GM12878 (cell line): Measurements from ENCODE around the gene COL2A1. TPM values are rescaled to one million over a fixed set of nuclear protein-coding genes. Genes with fewer than 3 reads are reported as not detected.

Source experiments
- ATAC-seq: fragments of 200-7000 bp; cut with Tn5 transposase; 3 replicates; pipeline ENCODE4 v1.9.1; 2020; ENCODE audit warnings: mild to moderate bottlenecking, moderate library complexity
- BruUV-seq: library from RNA; stranded (reverse); fragments of 400-500 nt; replicated peaks from 2 replicates; lab custom pipeline; 2021; lab: Mats Ljungman, UMichigan
- CTCF ChIA-PET: fragments of 300-600 bp; sonication (Branson Sonifier 250); formaldehyde crosslinking; extraction: SDS; loops from one replicate; lab custom pipeline; 2021; ENCODE audit warnings: inconsistent platforms; lab: Yijun Ruan, JAX
- POLR2A ChIA-PET: fragments of 350-600 bp; formaldehyde crosslinking; extraction: SDS; loops from one replicate; lab custom pipeline; 2021; ENCODE audit warnings: inconsistent platforms; lab: Charles Lee
- RAD21 ChIA-PET: fragments of 300-600 bp; sonication (Branson Sonifier 250); formaldehyde crosslinking; loops from one replicate; lab custom pipeline; 2023; ENCODE audit warnings: antibody characterized with exemption; ENCODE audit not compliant: unreplicated experiment; lab: Charles Lee
- SMC1A ChIA-PET: fragments of 300-600 bp; sonication (Branson Sonifier 250); formaldehyde crosslinking; loops from one replicate; lab custom pipeline; 2023; ENCODE audit not compliant: unreplicated experiment, uncharacterized antibody; lab: Charles Lee
- DNase-seq: peaks from one replicate; pipeline ENCODE4 v3.0.0-alpha.2; 2011; ENCODE audit warnings: low read depth, low spot score
- FAIRE-seq: peaks from 3 replicates; lab custom pipeline; 2011; peaks lifted over from hg19 to GRCh38; lab: Jason Lieb, UNC
- H2AFZ ChIP-seq: 2 replicates; pipeline ENCODE4 v1.6.0; 2011; ENCODE audit warnings: low read depth, low read length, control low read depth; ENCODE audit not compliant: control insufficient read depth
- H3K27ac ChIP-seq: 2 replicates; pipeline ENCODE4 v1.5.1; 2011; ENCODE audit warnings: control low read depth; ENCODE audit not compliant: control insufficient read depth, insufficient read depth
- H3K27me3 ChIP-seq, 2 experiments: replicated peaks in 1 of 2; 2 replicates each; pipeline versions ENCODE4 v1.6.0 to v1.6.1; 2011; ENCODE audit warnings: low read length in 1 of 2; ENCODE audit not compliant: control insufficient read depth in 2 of 2, insufficient read depth in 2 of 2
- H3K36me3 ChIP-seq, 2 experiments: 2 replicates each; pipeline ENCODE4 v1.5.1; 2011; ENCODE audit warnings: low read length in 1 of 2; ENCODE audit not compliant: control insufficient read depth in 2 of 2, insufficient read depth in 2 of 2
- H3K4me1 ChIP-seq: 2 replicates; pipeline ENCODE4 v1.6.1; 2011; ENCODE audit warnings: mild to moderate bottlenecking, low read length, moderate library complexity, mixed read lengths; ENCODE audit not compliant: control insufficient read depth, insufficient read depth
- H3K4me2 ChIP-seq: 2 replicates; pipeline ENCODE4 v1.6.0; 2011; ENCODE audit warnings: control low read depth; ENCODE audit not compliant: control insufficient read depth, insufficient read depth
- H3K4me3 ChIP-seq: fragments of 200-600 bp; sonication (generic); 2 replicates; pipeline ENCODE4 v1.5.1; 2016
- H3K79me2 ChIP-seq: 2 replicates; pipeline ENCODE4 v1.6.0; 2011; ENCODE audit warnings: low read length; ENCODE audit not compliant: control insufficient read depth, insufficient read depth
- H3K9ac ChIP-seq: 2 replicates; pipeline ENCODE4 v1.8.0; 2011; ENCODE audit warnings: low read length, control low read depth, mixed read lengths; ENCODE audit not compliant: control insufficient read depth, insufficient read depth
- H3K9me3 ChIP-seq: replicated peaks from 3 replicates; pipeline ENCODE4 v1.5.1; 2011; ENCODE audit warnings: mild to moderate bottlenecking, low read length; ENCODE audit not compliant: control insufficient read depth, insufficient read depth
- H4K20me1 ChIP-seq: 2 replicates; pipeline ENCODE4 v1.6.0; 2011; ENCODE audit not compliant: control insufficient read depth, insufficient read depth
- CBX3 ChIP-seq: fragments of 200-600 bp; sonication (generic); IDR thresholded peaks from 2 replicates; pipeline ENCODE4 v1.6.1; 2016; ENCODE audit warnings: low read depth, borderline replicate concordance
- GABPA ChIP-seq: IDR thresholded peaks from 2 replicates; pipeline ENCODE4 v1.6.1; 2014; ENCODE audit warnings: antibody characterized with exemption, low read depth, mild to moderate bottlenecking, inconsistent platforms
- HDAC6 ChIP-seq: fragments of 200-600 bp; sonication (generic); IDR thresholded peaks from one replicate; pipeline ENCODE4 v1.8.0; 2017; ENCODE audit warnings: antibody characterized with exemption; ENCODE audit not compliant: unreplicated experiment
- IRF4 ChIP-seq: IDR thresholded peaks from 2 replicates; pipeline ENCODE4 v1.6.1; 2011; ENCODE audit warnings: low read depth, low read length
- NBN ChIP-seq: fragments of 450-650 bp; IDR thresholded peaks from 2 replicates; pipeline ENCODE4 v1.6.1; 2016
- POLR2AphosphoS2 ChIP-seq: IDR thresholded peaks from 2 replicates; pipeline ENCODE4 v1.6.1; 2011; ENCODE audit warnings: low read depth, mild to moderate bottlenecking, low read length, improper control_type of control experiment, moderate library complexity
- SP1 ChIP-seq: IDR thresholded peaks from one replicate; pipeline ENCODE4 v1.6.1; 2011; ENCODE audit warnings: low read depth, low read length
- YY1 ChIP-seq: IDR thresholded peaks from 2 replicates; pipeline ENCODE4 v1.6.1; 2011; ENCODE audit warnings: low read depth, mild to moderate bottlenecking, low read length
- ZBED1 ChIP-seq: IDR thresholded peaks from 2 replicates; pipeline ENCODE4 v1.6.1; 2016; ENCODE audit warnings: borderline replicate concordance
- ZNF24 ChIP-seq: fragments of 450-650 bp; IDR thresholded peaks from 2 replicates; pipeline ENCODE4 v1.6.1; 2017; ENCODE audit warnings: antibody characterized with exemption, mild to moderate bottlenecking
- WGBS: methylation state at CpG from one replicate; pipeline ENCODE4 v1.1.6; 2016; ENCODE audit warnings: low lambda C conversion rate; ENCODE audit not compliant: insufficient replicate concordance, insufficient coverage; ENCODE audit errors: missing lambda C conversion rate; 5-methylcytosine and 5-hydroxymethylcytosine counted together
- in situ Hi-C: fragments of 300-500 bp; cut with MboI; formaldehyde crosslinking; loops from 9 replicates; pipeline ENCODE4 v1.14.3; 2018; ENCODE audit warnings: mixed read lengths
- intact Hi-C: fragments of 100-400 bp; cut with micrococcal nuclease; formaldehyde crosslinking; loops from one replicate; pipeline ENCODE4 v1.14.2; 2022; ENCODE audit not compliant: unreplicated experiment
- polyA plus RNA-seq, 11 experiments: library from polyadenylated mRNA; depleted of rRNA in 4 of 11; unstranded in 6 of 11; stranded (reverse) in 5 of 11; fragments of >200 nt; fragmentation: Nextera tagmentation in 4 of 11; fragmentation: Illumina TruSeq in 1 of 11; extraction: Ambion mirVana in 4 of 11; extraction: Trizol in 1 of 11; gene quantifications; 1 replicate in 1 of 11; 2 replicates in 10 of 11; pipeline versions ENCODE4 v1.2.1 to v1.2.3, GENCODE V29; 2011 to 2016; ENCODE audit warnings: inconsistent platforms in 2 of 11, missing spikeins in 2 of 11, low read depth in 1 of 11
- total RNA-seq, 4 experiments: library from RNA; depleted of rRNA in 3 of 4; stranded (reverse); fragments of >200 nt in 3 of 4; fragmentation: Illumina TruSeq in 1 of 4; extraction: Trizol in 1 of 4; gene quantifications; 2 replicates each; pipeline versions ENCODE4 v1.2.1 to v1.2.3, GENCODE V29; 2013 to 2021
- TF ChIP-seq, protein P1 (sequence below): IDR thresholded peaks from 2 replicates; pipeline ENCODE4 v1.6.1; 2012; ENCODE audit warnings: improper control_type of control experiment, low read depth, low read length; ENCODE audit not compliant: insufficient replicate concordance
- TF ChIP-seq, protein P2 (sequence below): fragments of 450-650 bp; IDR thresholded peaks from 2 replicates; pipeline ENCODE4 v1.6.1; 2016; ENCODE audit warnings: mild to moderate bottlenecking
- TF ChIP-seq, protein P3 (sequence below): fragments of 450-650 bp; IDR thresholded peaks from 2 replicates; pipeline ENCODE4 v1.6.1; 2017; ENCODE audit warnings: mild to moderate bottlenecking, low read depth, inconsistent platforms; ENCODE audit not compliant: poor library complexity, severe bottlenecking
- TF ChIP-seq, protein P4 (sequence below): IDR thresholded peaks from 2 replicates; pipeline ENCODE4 v1.6.1; 2012; ENCODE audit warnings: low read length, inconsistent platforms

The COL2A1 gene
- total and polyA plus RNA-seq, 10 of the 15 experiments (the other 5 are each of a cell fraction or from before 2014, with no cell fraction given): 0.06 to 0.67 (median 0.19) TPM; not detected in 1

DNA sequence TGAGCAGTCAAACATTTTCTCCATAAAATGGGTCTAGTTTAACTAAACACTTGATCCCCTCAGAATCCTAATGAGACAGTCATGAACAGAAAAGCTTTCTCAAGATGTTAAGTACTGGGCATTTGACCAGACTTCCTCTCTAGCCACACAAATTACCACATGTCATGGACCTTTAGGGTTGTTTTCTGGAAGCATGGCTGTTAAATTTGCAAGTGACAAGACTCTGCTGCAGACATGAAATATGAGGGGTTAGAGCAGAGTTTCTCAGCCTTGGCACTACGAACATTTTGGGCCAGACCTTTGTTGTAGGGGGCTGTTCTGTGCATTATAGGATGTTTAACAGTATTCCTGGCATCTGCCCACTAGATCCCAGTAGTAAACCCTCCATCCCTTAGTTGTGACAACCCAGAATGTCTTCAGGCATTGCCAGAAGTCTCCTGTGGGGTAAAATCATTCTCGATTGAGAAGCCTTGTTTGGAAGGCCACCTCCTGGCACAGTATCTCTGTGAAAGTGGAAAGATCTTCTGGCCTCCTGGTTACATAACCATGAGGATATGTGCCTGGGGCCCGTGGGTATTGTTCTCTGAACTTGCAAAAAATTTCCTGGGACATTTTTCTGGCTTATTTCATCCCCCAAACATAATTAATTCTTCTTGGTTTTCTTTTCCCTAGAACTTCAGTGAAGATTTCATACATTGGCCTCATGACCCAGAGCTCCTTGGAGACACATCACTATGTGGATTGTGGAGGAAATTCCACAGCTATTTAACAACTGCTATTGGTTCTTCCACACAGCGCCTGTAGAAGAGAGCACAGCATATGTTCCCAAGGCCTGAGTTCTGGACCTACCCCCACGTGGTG lies 36.6 kb downstream of the COL2A1 start:
- FAIRE-seq (no peak), DNase-seq (no peak), ATAC-seq (no peak)
- Histone ChIP-seq H3K9me3 (no peaks in the 10 kb centered on the region), H3K27me3 (no peaks in the 10 kb centered on the region), H3K9ac (no peak overlapping the region), H3K4me2 (no peak overlapping the region), H3K4me3 (no peak overlapping the region), H3K4me1 (peaks cover 3% of the 10 kb centered on the region), H3K27ac (no peak overlapping the region), H3K36me3 (peaks cover 0 to 12% of the 10 kb centered on the region in 2 experiments; a peak in 2 of 4 replicates), H3K79me2 (peaks cover 6% of the 10 kb centered on the region), H2AFZ (no peak overlapping the region), H4K20me1 (no peaks in the 10 kb centered on the region; the same call in 1 of the 2 replicates)
- SMC1A ChIA-PET: interaction anchor here (0.6 to 2.2 kb wide), 2 partner anchors 9 to 130 kb away, joined by 3 to 4 read pairs; no protein-coding TSS in a partner anchor
- BruUV-seq: no TSS peak
- CTCF ChIA-PET: interaction anchor here (1.0 to 2.2 kb wide), 4 partner anchors 18 to 706 kb away, joined by 3 to 7 read pairs (median 6); no protein-coding TSS in a partner anchor
- POLR2A ChIA-PET: no interaction called here
- RAD21 ChIA-PET: no interaction called here
- in situ Hi-C loops (loop anchor here (5.0 kb wide), 1 partner anchor 195 kb away; no protein-coding TSS in a partner anchor), intact Hi-C loops (no loop called here)
- 62% methylated on average over 5 of the region's 5 CpGs for WGBS
- TF ChIP-seq GABPA: no peak
- TF ChIP-seq HDAC6: no peak
- TF ChIP-seq NBN: no peak
- no peak for TF ChIP-seq IRF4
- TF ChIP-seq, protein P1, sequence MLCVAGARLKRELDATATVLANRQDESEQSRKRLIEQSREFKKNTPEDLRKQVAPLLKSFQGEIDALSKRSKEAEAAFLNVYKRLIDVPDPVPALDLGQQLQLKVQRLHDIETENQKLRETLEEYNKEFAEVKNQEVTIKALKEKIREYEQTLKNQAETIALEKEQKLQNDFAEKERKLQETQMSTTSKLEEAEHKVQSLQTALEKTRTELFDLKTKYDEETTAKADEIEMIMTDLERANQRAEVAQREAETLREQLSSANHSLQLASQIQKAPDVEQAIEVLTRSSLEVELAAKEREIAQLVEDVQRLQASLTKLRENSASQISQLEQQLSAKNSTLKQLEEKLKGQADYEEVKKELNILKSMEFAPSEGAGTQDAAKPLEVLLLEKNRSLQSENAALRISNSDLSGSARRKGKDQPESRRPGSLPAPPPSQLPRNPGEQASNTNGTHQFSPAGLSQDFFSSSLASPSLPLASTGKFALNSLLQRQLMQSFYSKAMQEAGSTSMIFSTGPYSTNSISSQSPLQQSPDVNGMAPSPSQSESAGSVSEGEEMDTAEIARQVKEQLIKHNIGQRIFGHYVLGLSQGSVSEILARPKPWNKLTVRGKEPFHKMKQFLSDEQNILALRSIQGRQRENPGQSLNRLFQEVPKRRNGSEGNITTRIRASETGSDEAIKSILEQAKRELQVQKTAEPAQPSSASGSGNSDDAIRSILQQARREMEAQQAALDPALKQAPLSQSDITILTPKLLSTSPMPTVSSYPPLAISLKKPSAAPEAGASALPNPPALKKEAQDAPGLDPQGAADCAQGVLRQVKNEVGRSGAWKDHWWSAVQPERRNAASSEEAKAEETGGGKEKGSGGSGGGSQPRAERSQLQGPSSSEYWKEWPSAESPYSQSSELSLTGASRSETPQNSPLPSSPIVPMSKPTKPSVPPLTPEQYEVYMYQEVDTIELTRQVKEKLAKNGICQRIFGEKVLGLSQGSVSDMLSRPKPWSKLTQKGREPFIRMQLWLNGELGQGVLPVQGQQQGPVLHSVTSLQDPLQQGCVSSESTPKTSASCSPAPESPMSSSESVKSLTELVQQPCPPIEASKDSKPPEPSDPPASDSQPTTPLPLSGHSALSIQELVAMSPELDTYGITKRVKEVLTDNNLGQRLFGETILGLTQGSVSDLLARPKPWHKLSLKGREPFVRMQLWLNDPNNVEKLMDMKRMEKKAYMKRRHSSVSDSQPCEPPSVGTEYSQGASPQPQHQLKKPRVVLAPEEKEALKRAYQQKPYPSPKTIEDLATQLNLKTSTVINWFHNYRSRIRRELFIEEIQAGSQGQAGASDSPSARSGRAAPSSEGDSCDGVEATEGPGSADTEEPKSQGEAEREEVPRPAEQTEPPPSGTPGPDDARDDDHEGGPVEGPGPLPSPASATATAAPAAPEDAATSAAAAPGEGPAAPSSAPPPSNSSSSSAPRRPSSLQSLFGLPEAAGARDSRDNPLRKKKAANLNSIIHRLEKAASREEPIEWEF: no peak
- TF ChIP-seq ZNF24: no peak
- TF ChIP-seq, protein P2, sequence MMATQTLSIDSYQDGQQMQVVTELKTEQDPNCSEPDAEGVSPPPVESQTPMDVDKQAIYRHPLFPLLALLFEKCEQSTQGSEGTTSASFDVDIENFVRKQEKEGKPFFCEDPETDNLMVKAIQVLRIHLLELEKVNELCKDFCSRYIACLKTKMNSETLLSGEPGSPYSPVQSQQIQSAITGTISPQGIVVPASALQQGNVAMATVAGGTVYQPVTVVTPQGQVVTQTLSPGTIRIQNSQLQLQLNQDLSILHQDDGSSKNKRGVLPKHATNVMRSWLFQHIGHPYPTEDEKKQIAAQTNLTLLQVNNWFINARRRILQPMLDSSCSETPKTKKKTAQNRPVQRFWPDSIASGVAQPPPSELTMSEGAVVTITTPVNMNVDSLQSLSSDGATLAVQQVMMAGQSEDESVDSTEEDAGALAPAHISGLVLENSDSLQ: no peak
- TF ChIP-seq, protein P3, sequence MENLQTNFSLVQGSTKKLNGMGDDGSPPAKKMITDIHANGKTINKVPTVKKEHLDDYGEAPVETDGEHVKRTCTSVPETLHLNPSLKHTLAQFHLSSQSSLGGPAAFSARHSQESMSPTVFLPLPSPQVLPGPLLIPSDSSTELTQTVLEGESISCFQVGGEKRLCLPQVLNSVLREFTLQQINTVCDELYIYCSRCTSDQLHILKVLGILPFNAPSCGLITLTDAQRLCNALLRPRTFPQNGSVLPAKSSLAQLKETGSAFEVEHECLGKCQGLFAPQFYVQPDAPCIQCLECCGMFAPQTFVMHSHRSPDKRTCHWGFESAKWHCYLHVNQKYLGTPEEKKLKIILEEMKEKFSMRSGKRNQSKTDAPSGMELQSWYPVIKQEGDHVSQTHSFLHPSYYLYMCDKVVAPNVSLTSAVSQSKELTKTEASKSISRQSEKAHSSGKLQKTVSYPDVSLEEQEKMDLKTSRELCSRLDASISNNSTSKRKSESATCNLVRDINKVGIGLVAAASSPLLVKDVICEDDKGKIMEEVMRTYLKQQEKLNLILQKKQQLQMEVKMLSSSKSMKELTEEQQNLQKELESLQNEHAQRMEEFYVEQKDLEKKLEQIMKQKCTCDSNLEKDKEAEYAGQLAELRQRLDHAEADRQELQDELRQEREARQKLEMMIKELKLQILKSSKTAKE: no peak
- TF ChIP-seq POLR2AphosphoS2: no peak
- TF ChIP-seq, protein P4, sequence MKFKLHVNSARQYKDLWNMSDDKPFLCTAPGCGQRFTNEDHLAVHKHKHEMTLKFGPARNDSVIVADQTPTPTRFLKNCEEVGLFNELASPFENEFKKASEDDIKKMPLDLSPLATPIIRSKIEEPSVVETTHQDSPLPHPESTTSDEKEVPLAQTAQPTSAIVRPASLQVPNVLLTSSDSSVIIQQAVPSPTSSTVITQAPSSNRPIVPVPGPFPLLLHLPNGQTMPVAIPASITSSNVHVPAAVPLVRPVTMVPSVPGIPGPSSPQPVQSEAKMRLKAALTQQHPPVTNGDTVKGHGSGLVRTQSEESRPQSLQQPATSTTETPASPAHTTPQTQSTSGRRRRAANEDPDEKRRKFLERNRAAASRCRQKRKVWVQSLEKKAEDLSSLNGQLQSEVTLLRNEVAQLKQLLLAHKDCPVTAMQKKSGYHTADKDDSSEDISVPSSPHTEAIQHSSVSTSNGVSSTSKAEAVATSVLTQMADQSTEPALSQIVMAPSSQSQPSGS: no peak
- no peak for TF ChIP-seq SP1
- no peak for TF ChIP-seq ZBED1
- TF ChIP-seq CBX3: no peak
- TF ChIP-seq YY1: no peak
